Ovary (tissue), 3 donors: Measurements from ENCODE around the gene CTIF.

Experiments
- CTCF ChIP-seq, 3 donors: fragments of 450-650 bp in 2 of 3; fragments of 200-600 bp in 1 of 3; IDR thresholded peaks; one replicate each; pipeline versions ENCODE4 v1.5.1 to v1.8.0; 2016 to 2022; ENCODE audit warnings: antibody characterized with exemption in 3 of 3, mild to moderate bottlenecking in 1 of 3
- EP300 ChIP-seq: sonication (generic); formaldehyde crosslinking; IDR thresholded peaks from one replicate; pipeline ENCODE4 v1.6.1; 2017; ENCODE audit warnings: antibody characterized with exemption
- POLR2A ChIP-seq: fragments of 450-650 bp; IDR thresholded peaks from one replicate; pipeline ENCODE4 v1.6.1; 2017; ENCODE audit warnings: antibody characterized with exemption, mild to moderate bottlenecking, moderate library complexity
- donor health status: DM: no; HTN: no; CAD: no.

GRCh38 chr18:48571639-48572384 lies 33.0 kb downstream of the CTIF start:
- TF ChIP-seq CTCF (IDR thresholded peaks at IDR 0.05) (no peak), EP300 (no peak), POLR2A (no peak)
